Mucosa of descending colon (tissue), 3 donors: ENCODE results near the gene PATL1. TPM values are rescaled to one million over a fixed set of nuclear protein-coding genes. Genes with fewer than 3 reads are reported as not detected.
A peak's percentile ranks its signal among the peaks of the same experiment; 100 is the strongest.

Experiments used
- ATAC-seq: fragments of 200-7000 bp; cut with Tn5 transposase; one replicate; pipeline ENCODE4 v1.9.1; 2020; ENCODE audit warnings: mild to moderate bottlenecking, moderate library complexity
- DNase-seq, 3 donors: peaks; one replicate each; pipeline ENCODE4 v3.0.0-alpha.2; 2020
- H3K36me3 ChIP-seq: fragments of 200-600 bp; one replicate; pipeline ENCODE4 v1.8.0; 2021; ENCODE audit warnings: low read depth, mild to moderate bottlenecking
- H3K4me1 ChIP-seq: fragments of 200-600 bp; one replicate; pipeline ENCODE4 v1.8.0; 2021; ENCODE audit warnings: low read depth, mild to moderate bottlenecking
- H3K4me3 ChIP-seq: fragments of 200-600 bp; one replicate; pipeline ENCODE4 v1.8.0; 2021; ENCODE audit warnings: mild to moderate bottlenecking
- H3K9me3 ChIP-seq: fragments of 200-600 bp; one replicate; pipeline ENCODE4 v1.8.0; 2021; ENCODE audit warnings: mild to moderate bottlenecking
- intact Hi-C, 2 donors: fragments of 100-400 bp; cut with DNase I in 1 of 2; cut with micrococcal nuclease in 1 of 2; formaldehyde crosslinking; loops; one replicate each; pipeline versions ENCODE4 v1.11.0 to v1.11.1; 2022; cut with DNase I, micrococcal nuclease
- total RNA-seq, 3 donors: library from RNA; stranded (reverse); fragmentation: NEBNext Ultra II Directional in 2 of 3; extraction: Animal tissue kit (Norgen Biotek cat#: 25700) in 2 of 3; gene quantifications; one replicate each; pipeline versions ENCODE4 v1.2.1 to v1.2.4, GENCODE V29; 2021 to 2023
- TF ChIP-seq, protein P1 (sequence below): fragments of 200-600 bp; IDR thresholded peaks from one replicate; pipeline ENCODE4 v1.8.0; 2022; ENCODE audit warnings: antibody characterized with exemption, mild to moderate bottlenecking
- donor health status: DM: no; HTN: no; CAD: no; lungs with moderate emphysema.
- donor health status: DM: no; HTN: no; CAD: no.
- donor health status: DM: no; HTN: yes; CAD: no.

Gene PATL1
- total RNA-seq, 3 donors from 2014 or later = 34.1 to 40.2 (median 34.6) TPM

DNA sequence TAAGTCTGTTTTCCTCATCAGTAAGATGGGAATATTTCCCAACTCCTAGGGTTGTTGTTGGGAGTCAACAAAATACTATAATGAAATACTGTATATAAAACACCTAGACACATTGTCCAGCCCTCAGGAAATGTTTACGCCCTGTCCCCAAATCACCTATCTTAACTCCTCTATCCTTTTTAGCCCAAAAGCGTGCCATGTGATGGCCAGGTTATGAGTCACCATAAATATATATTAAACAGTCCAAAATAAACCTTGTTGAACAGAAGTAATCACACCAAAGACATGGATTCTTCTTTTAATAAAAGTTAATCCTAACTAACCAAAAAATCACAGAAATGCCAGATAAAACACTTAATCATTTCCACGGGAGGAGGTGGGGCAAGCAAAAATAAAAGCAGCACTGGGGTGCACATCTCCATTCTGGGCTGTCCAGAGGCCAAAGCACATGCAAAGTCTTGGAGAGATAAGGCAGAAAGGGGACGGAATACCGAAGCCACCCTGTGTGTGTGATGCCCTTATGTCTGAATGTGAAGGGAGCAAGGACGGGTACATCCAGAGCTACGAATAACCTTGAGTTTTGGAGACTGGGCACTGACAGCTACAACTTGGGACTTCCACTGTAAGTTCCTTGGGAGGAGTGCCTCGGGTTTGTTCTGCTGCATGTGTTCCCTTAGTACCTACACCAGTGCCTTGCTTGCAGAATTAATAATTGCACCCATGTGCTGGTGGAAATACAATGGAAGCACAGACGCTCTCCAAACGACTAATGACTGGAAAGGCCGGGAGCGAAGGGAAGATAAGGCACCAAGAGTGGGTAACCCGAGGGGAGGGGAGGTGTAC is 54.3 kb downstream of the PATL1 start:
- DNase-seq (no peak), ATAC-seq (no peak)
- Histone ChIP-seq H3K9me3 (no peaks in the 10 kb centered on the region), H3K4me3 (peak overlapping the region; percentile 87), H3K36me3 (no peaks in the 10 kb centered on the region), H3K4me1 (peaks cover 39% of the 10 kb centered on the region)
- TF ChIP-seq, protein P1, sequence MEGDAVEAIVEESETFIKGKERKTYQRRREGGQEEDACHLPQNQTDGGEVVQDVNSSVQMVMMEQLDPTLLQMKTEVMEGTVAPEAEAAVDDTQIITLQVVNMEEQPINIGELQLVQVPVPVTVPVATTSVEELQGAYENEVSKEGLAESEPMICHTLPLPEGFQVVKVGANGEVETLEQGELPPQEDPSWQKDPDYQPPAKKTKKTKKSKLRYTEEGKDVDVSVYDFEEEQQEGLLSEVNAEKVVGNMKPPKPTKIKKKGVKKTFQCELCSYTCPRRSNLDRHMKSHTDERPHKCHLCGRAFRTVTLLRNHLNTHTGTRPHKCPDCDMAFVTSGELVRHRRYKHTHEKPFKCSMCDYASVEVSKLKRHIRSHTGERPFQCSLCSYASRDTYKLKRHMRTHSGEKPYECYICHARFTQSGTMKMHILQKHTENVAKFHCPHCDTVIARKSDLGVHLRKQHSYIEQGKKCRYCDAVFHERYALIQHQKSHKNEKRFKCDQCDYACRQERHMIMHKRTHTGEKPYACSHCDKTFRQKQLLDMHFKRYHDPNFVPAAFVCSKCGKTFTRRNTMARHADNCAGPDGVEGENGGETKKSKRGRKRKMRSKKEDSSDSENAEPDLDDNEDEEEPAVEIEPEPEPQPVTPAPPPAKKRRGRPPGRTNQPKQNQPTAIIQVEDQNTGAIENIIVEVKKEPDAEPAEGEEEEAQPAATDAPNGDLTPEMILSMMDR = no peak
- intact Hi-C loops = loop anchor here in 1 of 2 donors (10.0 kb wide), 1 partner anchor 50 kb away; the partner anchor contains the start of gene PATL1

DNA sequence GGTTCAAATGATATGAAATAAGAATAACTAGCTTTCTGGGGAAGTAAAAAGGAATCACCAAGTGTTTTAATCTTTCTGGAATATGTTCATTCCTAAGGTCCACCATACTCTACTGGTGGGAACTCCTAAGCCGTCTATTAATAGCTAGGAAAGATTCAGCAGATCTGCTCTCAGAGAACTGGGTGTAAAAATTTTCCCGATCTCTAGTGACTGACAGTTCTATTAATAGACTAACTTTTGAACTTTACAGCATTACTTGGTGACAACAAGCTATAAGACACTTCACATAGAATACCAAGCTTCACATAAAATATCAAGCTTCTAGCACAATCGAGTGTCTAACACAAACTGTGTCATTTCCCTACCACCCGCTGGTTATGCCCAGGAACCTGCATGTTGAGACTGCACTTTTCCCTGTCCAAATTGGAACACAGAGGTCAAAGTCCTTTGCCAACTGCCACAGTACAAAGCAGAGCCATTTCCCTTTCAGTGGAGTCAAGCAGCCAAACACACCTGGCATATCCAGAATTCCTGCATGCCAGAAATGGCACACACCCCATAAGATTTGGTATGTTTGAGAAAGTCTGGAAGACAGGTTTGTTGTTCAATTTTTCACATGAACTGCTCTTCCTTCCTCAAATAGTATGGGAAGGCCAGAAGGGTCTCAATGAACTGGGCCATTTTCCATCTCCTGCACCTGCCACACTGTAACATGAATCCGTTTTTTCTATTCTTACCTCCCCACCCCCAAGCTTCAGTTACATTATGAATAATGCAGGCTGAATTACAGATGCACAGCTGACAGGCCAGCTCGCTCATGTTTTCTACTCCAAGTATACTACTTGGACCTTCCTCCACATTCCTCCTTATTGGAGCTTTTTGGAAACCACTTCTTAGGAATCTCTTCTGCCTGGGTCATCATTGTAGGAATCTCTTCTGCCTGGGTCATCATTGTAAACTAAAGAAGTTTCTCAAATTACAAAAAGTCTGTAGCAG is 57.0 kb downstream of the PATL1 start:
- intact Hi-C loops = loop anchor here in 1 of 2 donors (10.0 kb wide), 1 partner anchor 53 kb away; the partner anchor contains the start of gene PATL1
- ATAC-seq = peak; percentile 38

DNA sequence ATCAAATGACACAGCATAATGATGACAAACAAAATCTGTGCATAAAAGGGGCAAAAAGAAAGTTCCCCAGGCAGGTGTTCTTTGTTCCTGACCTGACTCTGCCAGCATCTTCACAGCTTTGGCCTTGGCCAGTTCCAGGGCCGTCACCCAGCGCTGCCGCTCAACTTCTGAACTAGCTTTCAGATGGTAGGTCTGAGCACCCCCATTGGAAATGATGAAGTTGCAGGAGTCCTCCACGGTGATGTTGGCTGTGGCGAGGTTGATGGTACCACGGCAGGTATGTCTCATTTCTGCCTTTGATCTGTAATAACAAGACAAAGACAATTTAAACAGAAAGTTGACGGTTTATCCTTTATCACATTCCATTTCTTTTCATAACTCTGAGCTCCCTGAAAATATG is 58.5 kb downstream of the PATL1 start:
- Histone ChIP-seq H3K4me1 (peaks cover 36% of the 10 kb centered on the region), H3K4me3 (no peak overlapping the region), H3K36me3 (peaks cover 14% of the 10 kb centered on the region), H3K9me3 (no peaks in the 10 kb centered on the region)
- DNase-seq (no peak), ATAC-seq (no peak)
- TF ChIP-seq, protein P1 = no peak
- intact Hi-C loops = loop anchor here in 1 of 2 donors (10.0 kb wide), 1 partner anchor 55 kb away; the partner anchor contains the start of gene PATL1

More for the DNA sequence above, 57.0 kb downstream of the PATL1 start:
- Histone ChIP-seq H3K4me1 (peaks cover 39% of the 10 kb centered on the region), H3K36me3 (peaks cover 14% of the 10 kb centered on the region), H3K4me3 (no peak overlapping the region), H3K9me3 (no peaks in the 10 kb centered on the region)
- peak in 2 of 3 donors; percentile 37 to 78 for DNase-seq
- TF ChIP-seq, protein P1 = no peak

DNA sequence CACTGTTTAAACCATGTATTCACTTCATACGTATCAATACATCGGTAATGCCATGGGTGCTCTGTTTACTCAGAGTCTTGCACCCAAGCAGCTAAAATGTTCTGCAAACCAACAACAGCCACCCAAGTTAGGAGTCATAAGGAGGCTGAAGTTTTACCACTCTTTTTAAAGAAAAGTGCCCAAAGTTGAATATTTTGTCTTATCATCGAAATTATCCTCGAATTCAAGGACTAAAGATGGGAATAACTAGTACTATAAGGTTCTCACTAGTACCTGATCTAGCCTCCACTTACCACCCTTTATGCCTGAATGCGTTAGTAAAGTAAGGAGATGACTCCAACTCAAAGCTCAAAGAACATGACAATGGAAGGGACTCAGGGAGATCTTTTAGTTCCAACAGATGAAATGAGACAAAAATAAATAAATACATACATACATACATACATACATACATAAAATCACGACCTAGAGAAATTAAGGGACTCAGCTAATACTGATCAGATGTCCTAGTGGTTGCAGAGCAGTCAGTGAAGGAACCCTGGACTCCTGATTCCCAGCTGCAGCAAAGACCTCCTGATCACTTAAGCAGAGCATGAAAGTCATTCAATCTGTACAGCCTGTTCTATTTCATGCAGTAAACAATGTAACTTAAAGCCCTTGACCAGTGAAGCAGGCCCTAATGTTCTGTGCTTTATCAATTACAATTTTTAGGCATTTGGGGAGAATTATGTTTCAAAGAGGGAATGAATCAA is 61.0 kb downstream of the PATL1 start:
- TF ChIP-seq, protein P1 = no peak
- peaks cover 14% of the 10 kb centered on the region for H3K36me3 ChIP-seq
- H3K4me1 ChIP-seq = peaks cover 17% of the 10 kb centered on the region
- H3K9me3 ChIP-seq = no peaks in the 10 kb centered on the region
- no peak for DNase-seq
- intact Hi-C loops = loop anchor here in 1 of 2 donors (10.0 kb wide), 1 partner anchor 47 kb away; no protein-coding TSS in a partner anchor
- H3K4me3 ChIP-seq = no peak overlapping the region
- no peak for ATAC-seq
